Activated T-cell treated with anti-CD3 and anti-CD28 coated beads for 24 hours (primary cell): ENCODE measurements around the gene STAB2.

ENCODE experiments used
- DNase-seq: peaks from one replicate; pipeline ENCODE4 v3.0.0-alpha.2; 2020; ENCODE audit warnings: low read depth

STAB2 gene

GRCh38 chr12:103780992-103781391 is 193.9 kb downstream of the STAB2 start:
- DNase-seq: no peak

GRCh38 chr12:103782399-103782798 is 195.3 kb downstream of the STAB2 start:
- DNase-seq: no peak

DNA sequence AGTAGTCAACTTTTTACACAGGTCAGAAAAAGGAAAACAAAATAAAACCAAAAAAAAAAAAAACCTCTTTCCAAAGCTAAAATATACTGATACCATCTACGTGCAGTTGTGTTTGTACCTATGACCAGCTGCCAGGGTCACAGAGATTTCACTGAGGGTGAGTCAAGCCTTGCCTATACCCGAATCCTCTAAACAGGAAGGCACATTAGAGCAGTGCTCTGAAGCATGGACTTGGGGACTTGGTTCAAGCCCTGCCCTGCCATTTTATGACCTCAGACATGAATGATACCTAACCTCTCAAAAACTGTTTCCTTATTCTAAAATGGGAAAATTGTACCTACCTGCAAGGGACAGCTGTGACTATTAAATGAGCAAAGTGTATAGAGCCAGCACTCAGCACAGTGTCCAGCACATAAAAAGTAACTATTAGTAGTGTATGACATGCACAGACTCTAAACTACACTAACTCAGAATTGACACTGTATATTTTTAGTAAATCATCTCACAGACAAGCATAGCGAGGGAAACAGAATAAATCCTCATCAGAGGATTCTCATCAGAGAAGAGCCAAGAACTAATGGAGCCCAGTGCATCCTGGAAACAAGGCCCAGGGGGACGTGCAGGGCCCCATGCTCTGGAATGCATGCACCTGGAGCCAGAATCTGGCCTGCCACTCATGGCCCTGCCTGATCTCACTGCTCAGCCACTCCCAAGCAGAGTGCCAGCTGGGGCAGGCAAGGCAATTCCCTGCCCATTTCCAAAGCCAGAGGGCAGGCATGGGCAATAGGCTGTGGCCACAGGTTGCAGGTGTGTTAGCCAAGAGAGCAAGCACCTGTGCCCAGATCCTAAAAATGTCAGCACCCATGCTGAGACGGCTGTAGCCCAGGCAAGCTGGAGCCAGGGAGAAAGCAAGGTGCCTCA is 196.9 kb downstream of the STAB2 start:
- DNase-seq: no peak

DNA sequence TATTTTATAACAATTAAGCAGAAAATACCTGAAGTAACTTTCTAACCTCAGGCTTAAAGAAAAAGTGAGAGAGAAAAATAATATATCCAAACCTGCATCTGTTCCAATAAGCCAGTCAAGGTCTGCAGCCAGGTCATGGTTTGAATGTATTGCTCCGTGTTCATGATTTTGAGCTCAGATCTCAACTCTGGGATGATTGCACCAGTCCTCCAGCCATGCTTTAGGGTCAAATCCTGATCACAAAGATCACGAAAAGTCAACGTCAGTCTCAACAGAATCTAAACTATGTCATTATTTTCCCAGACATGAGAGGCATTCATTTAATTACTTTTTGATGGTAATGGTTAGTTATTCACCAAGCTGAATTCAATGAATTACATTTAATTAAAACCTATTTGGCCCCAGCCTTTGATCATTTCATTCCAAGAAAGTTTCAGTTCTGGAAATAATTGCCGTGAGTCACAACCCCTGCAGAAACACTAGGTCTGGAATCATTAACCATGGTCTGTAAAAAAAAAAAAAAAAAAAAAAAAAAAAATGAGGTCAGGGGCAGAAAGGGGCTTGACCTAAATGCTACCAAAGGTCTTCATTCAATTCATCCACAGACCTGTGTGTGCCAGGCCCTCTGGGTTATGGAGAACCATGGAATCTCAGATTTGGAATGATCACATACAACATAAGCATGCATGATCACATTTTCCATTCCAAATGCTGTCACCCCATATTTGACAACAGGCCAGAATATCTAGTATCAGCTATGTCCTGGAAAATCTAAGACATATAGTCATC is 198.4 kb downstream of the STAB2 start:
- no peak for DNase-seq

DNA sequence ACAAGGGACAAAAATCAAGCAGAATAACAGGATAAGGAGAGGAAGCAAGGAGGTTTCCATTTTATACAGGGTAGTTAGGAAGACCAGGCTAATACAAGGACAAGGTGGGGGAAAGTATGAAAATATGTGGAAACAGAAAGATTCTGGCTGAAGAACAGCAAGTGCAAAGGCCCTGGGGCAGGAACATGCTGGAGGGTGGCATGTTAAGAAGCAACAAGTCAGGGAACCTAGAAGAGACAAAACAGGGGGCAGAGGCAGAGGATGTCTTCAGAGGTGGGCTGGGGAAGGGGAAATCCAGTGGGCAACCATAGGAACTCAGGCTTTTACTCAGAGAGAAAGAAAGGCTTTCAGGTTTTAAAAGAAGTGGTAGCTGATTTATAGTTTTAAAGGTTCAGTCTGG is 199.1 kb downstream of the STAB2 start:
- DNase-seq: no peak

DNA sequence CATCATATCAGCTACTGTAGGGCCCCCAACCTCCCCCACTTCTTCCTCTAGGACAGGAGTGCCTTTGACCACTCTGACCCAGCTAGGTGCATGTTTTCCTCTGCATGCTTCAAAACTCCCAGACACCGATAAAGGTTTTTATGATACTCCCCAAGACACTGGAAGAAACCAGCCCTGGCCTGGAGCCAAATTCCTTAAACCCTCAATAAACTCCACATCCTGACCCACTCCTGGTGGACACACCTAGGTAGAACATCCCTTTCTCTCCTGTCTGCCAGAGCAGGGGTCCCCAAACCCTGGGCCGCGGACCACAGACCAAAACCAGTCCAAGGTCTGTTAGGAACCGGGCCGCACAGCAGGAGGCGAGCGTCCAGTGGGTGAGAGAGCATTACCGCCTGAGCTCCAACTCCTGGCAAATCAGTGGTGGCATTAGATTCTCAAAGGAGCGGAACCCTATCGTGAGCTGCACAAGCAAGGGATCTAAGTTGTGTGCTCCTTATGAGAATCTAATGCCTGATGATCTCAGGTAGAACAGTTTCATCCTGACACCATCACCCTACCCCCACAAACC is 204.4 kb downstream of the STAB2 start:
- DNase-seq: no peak

GRCh38 chr12:103793046-103793445 is 206.0 kb downstream of the STAB2 start:
- no peak for DNase-seq

DNA sequence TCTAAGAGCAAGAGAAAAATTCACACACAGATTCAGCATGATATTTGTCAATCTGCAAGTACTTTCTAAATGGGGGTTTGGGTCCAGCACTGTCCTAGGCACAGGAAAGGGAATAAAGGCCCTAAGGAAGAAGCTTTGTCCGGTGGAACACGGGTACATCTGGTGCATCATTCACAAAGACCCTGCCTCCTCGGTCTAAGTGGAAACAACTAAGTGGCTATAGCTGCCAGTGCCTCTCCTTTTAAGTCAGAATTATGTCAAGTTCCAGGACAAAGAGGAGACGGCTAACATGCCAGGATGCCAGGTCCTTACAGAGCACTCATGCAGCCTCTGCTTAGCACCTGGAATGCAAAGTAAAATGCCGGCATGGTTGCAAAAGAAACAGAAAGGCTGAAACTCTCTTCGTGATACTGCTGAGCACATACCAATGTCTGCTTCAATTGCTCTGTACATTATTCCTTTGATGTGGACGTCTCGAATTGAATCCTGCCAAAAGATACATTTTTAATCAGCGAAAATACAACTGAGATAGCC is 206.5 kb downstream of the STAB2 start:
- DNase-seq: no peak

GRCh38 chr12:103794309-103795213 is 207.5 kb downstream of the STAB2 start:
- no peak for DNase-seq

DNA sequence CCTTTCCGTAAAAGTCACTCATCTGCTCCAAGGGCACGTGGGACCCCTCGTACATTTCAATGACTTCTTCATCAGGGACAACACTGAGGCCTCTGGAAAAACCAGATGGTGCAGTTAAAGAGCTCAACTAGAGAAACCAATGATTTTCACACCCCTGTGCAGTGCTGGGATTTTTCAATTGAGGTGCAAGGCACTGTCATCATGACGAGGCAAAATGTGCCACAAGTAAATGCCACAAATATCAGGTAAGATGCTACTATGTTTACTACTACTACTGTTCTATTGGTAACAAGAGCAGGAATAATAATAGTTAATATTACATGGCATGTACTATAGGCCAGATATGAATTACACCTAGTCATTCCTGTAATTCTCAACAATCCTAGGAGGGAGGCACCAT is 211.5 kb downstream of the STAB2 start:
- DNase-seq: no peak

DNA sequence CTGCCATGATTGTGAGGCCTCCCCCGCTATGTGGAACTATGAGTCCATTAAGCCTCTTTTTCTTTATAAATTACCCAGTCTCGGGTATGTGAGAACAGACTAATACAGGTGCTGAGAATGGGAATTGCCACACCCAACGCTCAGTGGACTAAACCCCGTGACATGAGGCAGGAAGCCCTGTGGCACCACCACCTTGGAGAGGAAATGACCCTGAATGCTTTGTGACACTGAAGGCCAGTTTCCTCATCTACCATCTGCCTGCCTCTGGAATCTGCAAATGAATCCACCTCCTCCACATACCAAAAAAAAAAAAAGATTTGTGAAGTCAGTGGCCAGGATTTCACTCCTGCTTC is 212.4 kb downstream of the STAB2 start:
- DNase-seq: no peak

DNA sequence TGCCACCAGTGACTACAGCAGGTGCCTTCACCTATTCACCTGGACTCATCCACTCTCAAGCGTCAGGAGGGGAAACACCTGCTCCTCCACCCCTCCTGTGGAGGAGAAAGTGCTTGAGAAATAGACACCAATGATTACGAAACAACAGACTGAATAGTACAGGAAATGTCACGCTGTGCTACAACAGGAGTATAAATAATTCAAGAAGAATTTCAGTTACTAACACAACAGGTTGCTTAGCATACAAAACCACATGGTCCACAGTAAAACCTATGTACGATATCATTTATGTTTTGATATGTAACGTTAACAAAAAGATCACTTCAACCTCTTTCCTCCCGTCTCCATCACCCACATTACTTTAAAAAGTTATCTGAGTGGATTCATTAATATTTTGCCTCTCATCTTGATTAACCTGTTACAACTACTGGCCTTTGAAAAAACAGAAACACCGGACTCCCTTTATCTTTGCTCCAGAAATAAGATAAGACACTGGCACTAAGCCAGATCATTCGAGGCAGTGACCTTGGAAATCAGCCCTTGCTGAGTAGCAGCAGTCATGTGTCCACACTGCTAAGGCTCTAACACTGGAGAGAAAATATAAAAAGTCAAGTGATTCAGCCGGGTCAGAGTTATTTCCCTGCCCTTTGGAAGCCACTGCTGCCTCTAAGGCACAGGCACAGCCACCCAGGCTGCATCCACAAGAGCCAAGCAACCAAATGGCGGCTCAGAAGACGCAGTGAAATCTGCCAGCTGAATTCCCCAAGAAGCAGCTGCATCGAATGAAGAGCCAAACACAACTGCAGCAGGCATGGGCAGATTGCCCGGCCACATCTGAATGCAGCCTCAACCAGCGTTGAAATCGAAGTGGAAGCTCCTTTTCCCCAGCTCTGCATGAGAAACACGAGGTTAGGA is 213.0 kb downstream of the STAB2 start:
- DNase-seq: no peak

- no peak for DNase-seq
These were observed 214.9 kb downstream of the STAB2 start for GRCh38 chr12:103801709-103802585.

DNA sequence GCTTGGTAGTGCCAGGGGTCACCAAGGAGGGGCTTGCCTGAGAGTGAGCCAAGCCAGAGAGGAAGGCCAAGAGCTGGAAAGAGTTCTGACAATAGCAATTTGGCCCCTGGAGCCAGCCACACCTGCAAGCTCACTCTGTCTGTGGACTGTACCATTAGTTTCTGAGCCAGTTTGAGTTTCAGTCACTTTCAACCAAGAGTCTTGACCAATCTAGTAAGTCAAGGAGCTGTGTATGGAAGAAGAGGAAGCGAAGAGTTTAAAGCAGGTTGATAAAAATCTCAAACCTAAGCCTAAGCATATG is 215.5 kb downstream of the STAB2 start:
- no peak for DNase-seq

GRCh38 chr12:103803847-103804246 is 216.8 kb downstream of the STAB2 start:
- DNase-seq: no peak

- DNase-seq: no peak
These were observed 218.7 kb downstream of the STAB2 start for GRCh38 chr12:103805655-103806360.

- no peak for DNase-seq
These were observed 219.7 kb downstream of the STAB2 start for GRCh38 chr12:103806803-103807202.

DNA sequence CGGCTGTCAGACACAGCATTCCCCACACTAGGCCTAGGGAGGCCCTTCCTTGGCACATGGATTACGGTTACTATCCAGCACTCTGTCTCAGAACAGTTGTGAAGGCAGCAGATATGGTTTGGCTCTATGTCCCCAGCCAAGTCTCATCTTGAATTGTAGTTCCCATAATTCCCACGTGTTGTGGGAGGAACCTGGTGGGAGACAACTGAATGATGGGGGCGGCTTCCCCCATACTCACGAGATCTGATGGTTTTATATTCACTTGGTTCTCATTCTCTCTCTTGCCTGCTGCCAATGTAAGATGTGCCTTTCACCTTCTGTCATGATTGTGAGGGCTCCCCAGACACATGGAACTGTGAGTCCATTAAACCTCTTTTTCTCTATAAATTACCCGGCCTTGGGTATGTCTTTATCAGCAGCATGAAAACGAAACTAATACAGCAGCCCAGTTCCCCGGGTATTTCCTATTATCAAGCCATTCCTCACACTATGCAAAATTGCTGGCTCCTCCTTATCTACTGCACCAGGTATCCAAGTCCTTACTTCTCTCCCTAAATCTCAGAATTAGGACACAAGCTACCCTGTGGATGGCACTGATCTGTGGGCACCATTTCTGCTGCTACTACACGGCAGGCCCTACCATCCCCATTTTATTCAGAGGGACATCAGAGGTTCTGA is 220.6 kb downstream of the STAB2 start:
- DNase-seq: no peak
